Nephron (organoid): Measurements from ENCODE around the gene AMACR.
A peak's percentile ranks its signal among the peaks of the same experiment; 100 is the strongest.

Experiments
- H3K27ac Mint-ChIP-seq, 3 experiments: 2 replicates each; pipeline ENCODE4 v1.8.0; 2020; ENCODE audit warnings: mixed read lengths in 3 of 3, mild to moderate bottlenecking in 2 of 3, moderate library complexity in 1 of 3
- H3K27me3 Mint-ChIP-seq: 2 replicates; pipeline ENCODE4 v1.8.0; 2021; ENCODE audit warnings: low read depth, mild to moderate bottlenecking, moderate library complexity, mixed read lengths
- H3K36me3 Mint-ChIP-seq: 2 replicates; pipeline ENCODE4 v1.8.0; 2020; ENCODE audit warnings: low read depth, mixed read lengths
- H3K4me1 Mint-ChIP-seq: 2 replicates; pipeline ENCODE4 v1.8.0; 2020; ENCODE audit warnings: mixed read lengths
- H3K4me3 Mint-ChIP-seq, 3 experiments: 2 replicates each; pipeline ENCODE4 v1.8.0; 2020; ENCODE audit warnings: mild to moderate bottlenecking in 3 of 3, mixed read lengths in 3 of 3, moderate library complexity in 2 of 3
- H3K9me3 Mint-ChIP-seq: 2 replicates; pipeline ENCODE4 v1.8.0; 2020; ENCODE audit warnings: mixed read lengths
- TF ChIP-seq, protein P1 (sequence below), 3 experiments: fragments of 200-600 bp; sonication (generic); IDR thresholded peaks; one replicate each; pipeline ENCODE4 v1.5.0; 2021; ENCODE audit warnings: antibody characterized with exemption in 3 of 3; ENCODE audit not compliant: unreplicated experiment in 3 of 3

AMACR gene

GRCh38 chr5:34002629-34003328 is 5.1 kb downstream of the AMACR start:
- Mint-ChIP-seq H3K36me3 (peaks cover 51% of the 10 kb centered on the region), H3K4me3 (peak overlapping the region in 2 of 3 experiments; percentile 15 to 53), H3K27me3 (no peaks in the 10 kb centered on the region), H3K27ac (peak overlapping the region in 2 of 3 experiments; percentile 54 to 82), H3K4me1 (peaks cover 29% of the 10 kb centered on the region), H3K9me3 (no peaks in the 10 kb centered on the region)
- TF ChIP-seq, protein P1, sequence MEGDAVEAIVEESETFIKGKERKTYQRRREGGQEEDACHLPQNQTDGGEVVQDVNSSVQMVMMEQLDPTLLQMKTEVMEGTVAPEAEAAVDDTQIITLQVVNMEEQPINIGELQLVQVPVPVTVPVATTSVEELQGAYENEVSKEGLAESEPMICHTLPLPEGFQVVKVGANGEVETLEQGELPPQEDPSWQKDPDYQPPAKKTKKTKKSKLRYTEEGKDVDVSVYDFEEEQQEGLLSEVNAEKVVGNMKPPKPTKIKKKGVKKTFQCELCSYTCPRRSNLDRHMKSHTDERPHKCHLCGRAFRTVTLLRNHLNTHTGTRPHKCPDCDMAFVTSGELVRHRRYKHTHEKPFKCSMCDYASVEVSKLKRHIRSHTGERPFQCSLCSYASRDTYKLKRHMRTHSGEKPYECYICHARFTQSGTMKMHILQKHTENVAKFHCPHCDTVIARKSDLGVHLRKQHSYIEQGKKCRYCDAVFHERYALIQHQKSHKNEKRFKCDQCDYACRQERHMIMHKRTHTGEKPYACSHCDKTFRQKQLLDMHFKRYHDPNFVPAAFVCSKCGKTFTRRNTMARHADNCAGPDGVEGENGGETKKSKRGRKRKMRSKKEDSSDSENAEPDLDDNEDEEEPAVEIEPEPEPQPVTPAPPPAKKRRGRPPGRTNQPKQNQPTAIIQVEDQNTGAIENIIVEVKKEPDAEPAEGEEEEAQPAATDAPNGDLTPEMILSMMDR (IDR thresholded peaks at IDR 0.05; ENCODE audit: unreplicated experiment in 3 of 3): no peak

- H3K9me3 Mint-ChIP-seq: no peaks in the 10 kb centered on the region
- H3K36me3 Mint-ChIP-seq: peaks cover 58% of the 10 kb centered on the region
- H3K4me3 Mint-ChIP-seq: no peak overlapping the region
- no peaks in the 10 kb centered on the region for H3K27me3 Mint-ChIP-seq
- TF ChIP-seq, protein P1 (IDR thresholded peaks at IDR 0.05; ENCODE audit: unreplicated experiment in 3 of 3): no peak
- peaks cover 30% of the 10 kb centered on the region for H3K4me1 Mint-ChIP-seq
- peak overlapping the region; percentile 64 to 86 (median 69) for H3K27ac Mint-ChIP-seq
These were observed 6.5 kb downstream of the AMACR start for GRCh38 chr5:34001241-34001841.

DNA sequence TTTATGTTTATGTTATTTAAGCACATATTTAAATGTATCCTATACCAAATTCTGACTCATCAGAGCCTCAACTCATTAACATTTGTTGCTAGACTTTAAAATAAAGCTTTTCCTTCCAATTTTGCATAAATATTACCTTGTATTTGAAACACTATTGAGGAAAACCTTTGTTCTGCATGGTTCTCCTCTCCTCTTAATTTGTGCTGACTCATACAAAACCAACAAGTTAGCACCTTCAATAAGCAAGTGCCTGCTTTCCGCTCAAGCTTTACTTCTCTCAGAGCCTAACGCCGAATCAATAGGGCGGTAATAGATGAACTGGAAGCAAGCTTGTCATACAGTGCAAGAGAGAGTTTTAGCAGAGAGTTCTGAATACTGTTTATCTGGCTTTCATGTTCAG is 7.9 kb downstream of the AMACR start:
- Mint-ChIP-seq H3K4me1 (peaks cover 39% of the 10 kb centered on the region), H3K4me3 (no peak overlapping the region), H3K27me3 (no peaks in the 10 kb centered on the region), H3K9me3 (no peaks in the 10 kb centered on the region), H3K27ac (peak overlapping the region in 1 of 3 experiments; percentile 36), H3K36me3 (peaks cover 52% of the 10 kb centered on the region)
- TF ChIP-seq, protein P1 (IDR thresholded peaks at IDR 0.05; ENCODE audit: unreplicated experiment in 3 of 3): no peak

DNA sequence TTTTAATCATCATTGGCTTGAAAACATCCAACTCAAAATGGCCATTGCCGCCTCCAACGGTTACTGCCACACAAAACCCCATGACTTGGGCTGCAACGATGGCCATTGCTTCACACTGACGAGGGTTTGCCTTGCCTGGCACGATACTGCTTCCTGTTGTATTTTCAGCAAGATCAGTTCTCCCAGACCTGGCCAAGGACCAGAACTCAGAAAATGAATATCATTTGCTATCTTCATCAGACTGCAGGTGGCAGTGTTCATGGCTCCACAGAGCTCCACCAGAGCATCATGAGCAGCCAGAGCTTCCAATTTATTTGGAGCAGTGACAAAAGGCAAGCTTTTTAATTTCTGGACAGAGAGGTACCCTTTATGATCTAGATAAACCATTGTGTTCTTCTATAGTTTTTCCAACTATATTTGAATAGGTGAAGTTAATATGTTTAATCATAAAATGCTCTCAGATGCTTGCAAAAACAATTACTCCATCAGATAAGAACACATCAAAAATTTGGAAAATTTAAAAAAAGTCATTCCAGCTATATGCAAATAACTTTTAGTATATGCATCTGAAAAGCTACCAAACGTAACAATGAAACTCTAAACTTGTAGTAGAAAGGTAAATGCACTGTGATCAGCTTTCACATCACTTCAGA is 10.4 kb downstream of the AMACR start:
- peaks cover 28% of the 10 kb centered on the region for H3K4me1 Mint-ChIP-seq
- peaks cover 39% of the 10 kb centered on the region for H3K36me3 Mint-ChIP-seq
- H3K4me3 Mint-ChIP-seq: peak overlapping the region in 1 of 3 experiments; percentile 4
- TF ChIP-seq, protein P1 (IDR thresholded peaks at IDR 0.05; ENCODE audit: unreplicated experiment in 3 of 3): peak; percentile 60 to 62 (median 61)
- H3K27ac Mint-ChIP-seq: peak overlapping the region; percentile 74 to 78 (median 77)
- no peaks in the 10 kb centered on the region for H3K27me3 Mint-ChIP-seq
- no peaks in the 10 kb centered on the region for H3K9me3 Mint-ChIP-seq

DNA sequence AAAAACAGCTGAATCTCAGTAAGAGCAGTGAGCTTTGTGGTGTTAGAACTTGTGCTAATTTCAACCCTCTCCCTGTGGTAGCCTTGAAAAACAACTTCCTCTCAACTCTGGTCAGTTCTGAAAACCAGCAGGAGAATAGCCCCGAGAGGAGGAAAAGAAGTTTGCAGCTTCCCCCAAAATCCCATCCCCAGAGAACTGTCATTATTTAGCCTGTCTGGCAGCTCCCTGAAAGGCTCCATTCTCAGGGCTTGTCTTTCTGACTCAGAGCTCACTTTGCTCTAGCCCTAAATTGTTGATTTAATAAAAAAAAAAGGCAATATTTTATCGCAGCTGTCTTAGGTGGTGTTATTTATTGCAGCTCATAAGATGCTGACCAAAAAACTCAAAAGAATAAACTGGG is 12.0 kb downstream of the AMACR start:
- TF ChIP-seq, protein P1 (IDR thresholded peaks at IDR 0.05; ENCODE audit: unreplicated experiment in 3 of 3): no peak
- no peaks in the 10 kb centered on the region for H3K27me3 Mint-ChIP-seq
- peaks cover 21% of the 10 kb centered on the region for H3K4me1 Mint-ChIP-seq
- peaks cover 31% of the 10 kb centered on the region for H3K36me3 Mint-ChIP-seq
- H3K27ac Mint-ChIP-seq: peak overlapping the region; percentile 23 to 72 (median 51)
- no peaks in the 10 kb centered on the region for H3K9me3 Mint-ChIP-seq
- no peak overlapping the region for H3K4me3 Mint-ChIP-seq
